Fibroblast of skin of abdomen (primary cell): ENCODE measurements around the gene ERN2. TPM values are rescaled to one million over a fixed set of nuclear protein-coding genes. Genes with fewer than 3 reads are reported as not detected.
A peak's percentile ranks its signal among the peaks of the same experiment; 100 is the strongest.
"Not testable (repeated sequence)": the region's sequence is repeated elsewhere in the genome, so short reads cannot be mapped to it uniquely, and the experiment has no call there.

Source experiments
- DNase-seq: peaks from one replicate; pipeline ENCODE4 v3.0.0-alpha.2; 2013
- polyA plus RNA-seq, 2 experiments: library from polyadenylated mRNA; unstranded; fragments of 120-200 nt; gene quantifications; one replicate each; pipeline ENCODE4 v1.2.1, GENCODE V29; 2013; ENCODE audit not compliant: insufficient read length in 2 of 2

ERN2 gene
- 0.04 TPM for polyA plus RNA-seq (2013, experiment 1 of 2; ENCODE audit: insufficient read length)
- not detected for polyA plus RNA-seq (2013, experiment 2 of 2; ENCODE audit: insufficient read length)

GRCh38 chr16:23712976-23713375 is at the start of gene ERN2:
Gene ERN2, minus strand, starts transcription at chr16:23713222. Its CDS starts 35 bp downstream, at chr16:23713187.
- DNase-seq, result no peak

DNA sequence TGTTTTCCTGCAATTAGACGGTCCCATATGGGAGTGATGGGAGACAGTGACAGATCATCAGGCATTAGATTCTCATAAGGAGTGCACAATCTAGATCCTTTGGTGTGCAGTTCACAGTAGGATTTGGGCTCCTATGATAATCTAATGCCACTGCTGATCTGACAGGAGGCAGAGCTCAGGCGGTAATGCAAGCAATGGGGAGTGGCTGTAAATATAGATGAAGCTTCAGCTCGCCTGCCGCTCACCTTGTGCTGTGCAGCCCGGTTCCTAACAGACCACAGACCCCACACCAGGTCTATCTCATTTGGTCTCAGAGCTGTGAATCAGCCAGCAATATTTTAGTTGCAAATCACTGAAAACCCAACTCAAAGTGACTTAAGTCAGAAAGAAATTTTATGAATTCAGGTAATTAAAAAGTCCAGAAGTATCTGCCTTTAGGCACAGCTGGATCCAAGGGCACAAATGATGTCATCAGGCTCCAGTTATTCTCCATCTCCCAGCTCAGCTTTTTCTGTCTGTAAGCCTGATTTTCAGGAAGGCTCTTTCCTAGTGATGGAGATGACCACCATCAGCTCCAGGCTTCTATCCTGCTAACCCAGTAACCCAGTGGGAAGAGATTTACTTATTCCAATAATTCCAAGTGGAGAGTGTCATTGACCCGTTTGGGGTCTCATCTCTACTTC is 45.1 kb upstream of the ERN2 start:
- DNase-seq, result no peak

GRCh38 chr16:23757116-23757515 is 44.1 kb upstream of the ERN2 start:
- no peak for DNase-seq

GRCh38 chr16:23755484-23755809 is 42.4 kb upstream of the ERN2 start:
- no peak for DNase-seq

DNA sequence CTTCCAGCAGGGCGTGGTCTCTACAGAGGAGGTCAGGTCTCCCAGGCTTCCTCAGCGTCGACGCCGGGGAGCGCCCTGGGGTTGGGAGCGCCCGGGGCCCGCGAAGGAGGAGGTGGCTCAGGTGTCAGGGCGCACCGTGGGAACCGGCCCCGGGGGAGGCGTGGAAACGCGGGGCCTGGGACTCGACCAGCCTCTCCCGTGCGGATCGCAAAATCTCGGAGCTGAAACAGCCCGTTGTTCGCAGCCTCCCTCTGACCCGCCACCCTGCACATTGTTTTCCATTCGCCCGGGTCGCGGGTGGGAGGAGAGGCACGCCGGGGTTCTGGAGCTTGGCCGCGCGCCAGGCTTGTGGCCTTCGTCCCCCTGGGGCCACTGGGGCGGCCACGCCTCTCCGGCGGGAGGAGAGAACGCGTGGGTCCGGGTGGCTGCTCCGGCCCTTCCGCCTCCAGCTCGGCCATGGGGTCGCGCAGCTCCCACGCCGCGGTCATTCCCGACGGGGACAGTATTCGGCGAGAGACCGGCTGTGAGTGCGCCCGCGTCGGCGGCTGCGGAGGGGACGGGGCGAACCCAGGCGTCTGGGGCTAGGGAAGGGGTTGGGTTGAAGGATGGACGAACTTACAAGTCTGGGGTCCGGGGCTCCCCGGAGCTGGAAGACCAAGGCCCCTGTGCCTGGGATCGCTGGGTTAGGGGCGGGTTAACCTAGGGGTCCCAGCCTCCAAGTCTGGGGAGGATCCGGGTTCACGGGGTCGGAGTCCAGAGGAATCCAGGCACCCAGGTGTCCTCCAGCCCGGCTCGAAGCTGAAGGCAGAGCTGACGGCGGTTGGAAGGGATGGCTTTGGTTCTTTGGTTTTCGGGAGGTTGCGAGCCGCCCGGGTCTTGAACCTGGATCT is 41.8 kb upstream of the ERN2 start, which contains the start of gene CHP2:
CHP2 (plus strand) TSS at position 433 of the 890 bp plus-strand sequence; CDS start at position 457, 24 bp downstream.
- no peak for DNase-seq

GRCh38 chr16:23753908-23754593 is 41.0 kb upstream of the ERN2 start:
- DNase-seq, result no peak

- DNase-seq, result not testable (repeated sequence)
Measured at GRCh38 chr16:23751053-23751452, 38.0 kb upstream of the ERN2 start.

- DNase-seq, result no peak
Measured at GRCh38 chr16:23748630-23749029, 35.6 kb upstream of the ERN2 start.

DNA sequence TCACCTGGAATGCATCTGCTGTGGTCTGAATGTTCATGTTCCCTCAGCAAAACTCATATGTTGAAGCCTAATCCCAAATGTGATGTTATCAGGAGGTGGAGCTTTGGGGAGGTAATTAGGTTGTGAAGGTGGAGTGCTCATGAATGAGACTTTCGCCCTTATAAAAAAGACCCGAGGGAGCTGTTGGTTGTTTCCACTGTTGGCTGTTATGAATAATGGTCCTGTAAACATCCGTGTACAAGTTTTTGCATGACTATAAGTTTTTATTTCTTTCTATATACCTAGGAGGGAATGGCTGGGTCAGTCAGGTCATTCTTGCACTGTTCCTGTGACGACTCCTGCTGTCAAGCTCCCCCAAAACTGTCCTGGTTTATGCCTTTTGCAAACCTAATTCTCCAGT is 32.2 kb upstream of the ERN2 start:
- no peak for DNase-seq

DNA sequence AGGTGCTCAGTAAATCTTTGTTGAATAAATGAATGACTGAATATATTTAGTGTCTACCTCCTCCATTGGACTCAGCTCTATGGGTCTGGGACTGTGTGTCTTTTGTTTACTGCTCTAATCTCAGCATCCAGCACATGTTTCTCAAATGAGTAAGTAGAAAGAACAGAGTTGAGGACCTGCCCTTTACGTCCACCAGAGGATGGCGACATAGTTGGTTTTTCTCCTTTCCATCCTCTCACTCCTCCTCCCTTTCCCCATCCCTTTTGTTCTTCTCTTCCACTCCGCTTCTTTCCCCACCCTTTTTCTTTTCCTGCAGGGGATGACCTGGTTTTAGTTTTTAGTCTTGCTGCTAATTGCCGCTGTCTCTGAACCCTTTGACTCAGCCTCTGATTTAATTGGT is 29.7 kb upstream of the ERN2 start:
- no peak for DNase-seq

- no peak for DNase-seq
Measured at GRCh38 chr16:23741675-23742303, 28.8 kb upstream of the ERN2 start.

- DNase-seq, result no peak
Measured at GRCh38 chr16:23739516-23739915, 26.5 kb upstream of the ERN2 start.

DNA sequence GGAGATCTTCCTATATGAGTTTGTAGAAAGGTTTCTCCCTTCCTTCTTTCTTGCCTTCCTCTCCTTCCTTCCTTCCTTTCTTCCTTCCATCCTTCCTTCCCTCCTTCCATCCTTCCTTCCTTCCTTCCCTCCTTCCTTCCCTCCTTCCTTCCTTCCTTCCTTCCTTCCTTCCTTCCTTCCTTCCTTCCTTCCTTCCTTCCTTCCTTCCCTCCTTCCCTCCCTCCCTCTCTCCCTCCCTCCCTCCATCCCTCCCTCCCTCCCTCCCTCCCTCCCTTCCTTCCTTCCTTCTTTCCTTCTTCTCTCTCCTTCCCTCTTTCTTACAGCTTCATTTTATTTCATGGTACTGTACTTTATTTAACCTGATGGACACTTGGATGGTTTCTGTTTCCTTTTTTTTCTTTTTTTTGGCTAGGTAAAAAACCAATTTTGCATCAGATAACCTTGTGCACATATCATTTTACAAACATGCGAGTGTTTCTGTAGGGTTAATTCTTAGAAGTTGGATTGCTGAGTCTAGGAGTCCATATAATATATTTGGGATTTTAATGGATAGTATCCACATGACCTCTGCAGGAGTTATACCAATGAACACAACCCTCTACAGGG is 24.5 kb upstream of the ERN2 start:
- not testable (repeated sequence) for DNase-seq

DNA sequence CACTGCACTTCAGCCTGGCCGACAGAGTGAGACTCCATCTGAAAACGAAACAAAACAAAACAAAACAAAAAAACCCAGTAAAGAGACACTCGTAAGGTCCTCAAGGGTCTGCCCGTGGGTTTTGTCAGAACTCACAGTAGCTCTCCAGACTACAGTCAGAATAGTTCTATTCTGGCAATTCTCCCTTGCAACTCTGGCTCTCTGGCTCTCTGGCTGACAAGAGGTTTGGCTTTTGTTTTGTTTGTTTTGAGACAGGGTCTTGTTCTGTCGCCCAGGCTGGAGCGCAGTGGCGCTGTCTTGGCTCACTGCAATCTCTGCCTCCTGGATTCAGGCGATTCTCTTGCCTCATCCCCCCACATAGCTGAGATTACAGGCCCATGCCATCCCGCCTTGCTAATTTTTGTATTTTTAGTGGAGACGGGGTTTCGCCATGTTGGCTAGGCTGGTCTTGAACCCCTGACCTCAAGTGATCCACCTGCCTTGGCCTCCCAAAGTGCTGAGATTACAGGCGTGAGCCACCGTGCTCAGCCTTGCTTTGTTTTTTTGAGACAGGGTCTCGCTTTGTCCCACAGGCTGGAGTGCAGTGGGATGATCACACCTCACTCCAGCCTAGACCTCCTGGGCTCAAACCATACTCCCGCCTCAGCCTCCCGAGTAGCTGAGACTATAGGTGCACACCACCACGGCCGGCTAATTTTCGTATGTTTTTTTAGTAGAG is 21.3 kb upstream of the ERN2 start:
- DNase-seq, result no peak

DNA sequence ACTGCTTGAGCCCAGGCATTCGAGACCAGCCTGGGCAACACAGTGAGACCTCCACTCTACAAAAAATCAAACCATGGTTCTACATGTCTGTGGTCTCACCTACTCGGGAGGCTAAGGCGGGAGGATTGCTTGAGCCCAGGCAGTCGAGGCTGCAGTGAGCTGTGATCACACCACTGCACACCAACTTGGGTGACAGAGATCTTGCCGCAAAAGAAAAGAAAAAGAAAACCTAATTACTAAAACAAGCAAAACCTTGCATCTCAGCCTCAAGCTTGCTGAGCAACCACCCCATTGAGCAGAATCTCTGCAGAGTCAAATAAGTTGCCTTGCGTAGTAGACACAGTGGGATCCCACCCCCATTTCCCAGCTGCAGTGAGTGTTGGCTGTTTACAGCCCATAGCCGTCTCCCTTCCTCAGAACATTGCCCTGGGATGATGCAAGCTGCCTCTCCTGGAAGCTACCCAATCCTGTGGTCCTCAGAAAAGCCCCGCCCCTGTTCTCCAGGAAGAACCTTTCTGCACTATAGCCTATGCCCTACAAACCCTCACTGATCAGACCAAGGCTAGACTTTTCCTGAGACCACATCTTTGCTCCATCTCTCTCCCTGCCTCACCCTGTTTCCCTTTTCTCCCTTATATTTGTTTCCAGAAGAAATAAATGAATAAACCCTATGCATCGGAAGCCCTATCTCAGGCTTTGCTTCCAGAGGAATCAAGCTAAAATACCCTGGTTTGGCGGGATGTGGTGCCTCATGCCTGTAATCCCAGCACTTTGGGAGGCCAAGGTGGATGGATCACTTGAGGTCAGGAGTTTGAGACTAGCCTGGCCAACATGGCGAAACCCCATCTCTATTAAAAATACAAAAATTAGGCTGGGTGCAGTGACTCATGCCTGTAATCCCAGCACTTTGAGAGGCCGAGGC is 16.7 kb upstream of the ERN2 start:
- DNase-seq, result peak; percentile 35

DNA sequence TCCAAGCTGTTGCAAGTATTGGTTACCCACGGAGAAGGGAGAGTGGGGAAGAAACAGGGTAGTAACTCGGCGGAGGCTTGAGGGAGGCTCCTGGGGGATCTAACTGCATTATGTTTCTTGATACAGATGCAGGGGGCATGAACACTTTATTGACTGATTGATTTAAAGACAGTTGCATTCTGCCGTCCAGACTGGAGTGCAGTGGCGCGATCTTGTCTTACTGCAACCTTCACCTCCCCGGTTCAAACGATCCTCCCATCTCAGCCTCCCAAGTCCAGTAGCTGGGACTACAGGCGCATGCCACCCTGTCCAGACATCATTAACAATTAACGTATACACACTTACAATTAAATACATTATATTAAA is 15.1 kb upstream of the ERN2 start:
- no peak for DNase-seq

DNA sequence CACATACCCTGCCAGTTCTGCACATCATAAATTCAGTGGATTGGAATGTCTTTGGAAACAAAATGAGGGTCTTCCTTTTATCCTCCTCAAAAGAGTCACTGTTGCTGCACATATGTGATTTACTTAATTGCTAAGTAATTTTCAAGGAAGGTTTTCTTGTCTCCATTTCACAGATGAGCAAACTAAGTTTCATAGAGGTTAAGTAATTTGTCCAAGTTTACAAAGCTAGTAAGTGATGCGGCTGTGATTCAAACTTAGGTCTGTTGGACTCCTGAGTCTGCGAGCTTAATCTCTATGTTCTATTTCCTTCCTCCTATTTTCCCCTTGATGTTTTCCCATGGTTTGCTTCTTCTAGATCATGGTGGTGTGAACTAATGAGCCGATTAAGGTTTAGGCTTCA is 13.7 kb upstream of the ERN2 start:
- no peak for DNase-seq

DNA sequence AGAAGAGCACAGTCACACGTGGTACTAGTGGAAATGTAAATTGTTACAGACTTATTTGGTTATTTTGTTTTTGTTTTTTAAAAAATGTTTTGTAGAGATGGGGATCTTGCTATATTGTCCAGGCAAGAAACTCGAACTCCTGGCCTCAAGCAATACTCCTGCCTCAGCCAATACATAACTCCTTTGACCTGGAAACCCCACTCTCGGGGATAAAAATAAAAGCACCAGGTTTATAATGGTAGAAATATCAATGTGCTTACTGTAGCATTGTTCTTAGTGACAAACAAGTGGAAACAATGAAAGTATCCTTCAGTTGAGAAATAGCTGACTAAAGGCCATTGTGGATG is 11.7 kb upstream of the ERN2 start:
- no peak for DNase-seq

GRCh38 chr16:23724096-23724784 is 11.2 kb upstream of the ERN2 start:
- no peak for DNase-seq
